GM21529 (cell line): ENCODE results near the gene RNF227.

ENCODE experiments used
- ATAC-seq: cut with Tn5 transposase; IDR thresholded peaks from one replicate; pipeline ENCODE4 v1.9.1; 2021; ENCODE audit not compliant: unreplicated experiment

Gene RNF227

DNA sequence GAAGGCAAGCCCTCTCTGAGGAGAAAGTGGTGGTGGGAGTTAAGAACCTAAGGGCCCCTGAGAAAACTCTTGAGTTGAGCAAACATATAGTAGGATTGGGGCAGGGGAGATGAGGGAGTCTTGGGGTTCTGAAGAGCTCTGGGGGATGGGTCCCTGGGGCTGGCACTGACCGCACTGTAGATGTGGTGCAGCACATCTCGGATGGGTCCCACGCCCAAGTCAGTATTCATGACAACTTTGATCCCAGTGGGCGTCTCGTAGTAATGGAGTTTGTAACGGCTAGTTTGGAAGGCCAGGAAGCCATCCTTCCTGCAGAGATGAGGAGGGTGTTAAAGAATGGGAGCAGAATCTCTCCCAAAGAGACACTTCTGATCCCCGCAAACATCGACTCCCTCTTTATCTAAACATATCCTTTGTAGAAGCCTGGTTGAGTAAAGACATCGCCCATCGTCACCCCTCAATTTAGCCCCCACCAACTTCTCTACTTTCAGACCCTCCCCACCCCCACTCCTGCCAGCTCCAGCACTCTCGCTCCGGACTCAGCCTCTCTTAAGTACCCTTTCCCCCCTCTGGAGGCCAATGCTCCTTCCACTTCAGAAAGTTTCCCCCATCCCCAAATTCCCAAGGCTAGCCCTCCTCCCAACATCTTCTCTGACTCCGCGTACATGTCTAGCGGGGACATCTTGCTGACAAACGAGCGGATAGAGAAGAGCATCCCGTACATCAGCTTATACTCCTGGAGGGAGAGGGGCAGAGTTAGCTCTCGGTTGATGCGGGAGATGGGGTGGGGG, 14.9 kb upstream of the RNF227 start:
- ATAC-seq: no peak

DNA sequence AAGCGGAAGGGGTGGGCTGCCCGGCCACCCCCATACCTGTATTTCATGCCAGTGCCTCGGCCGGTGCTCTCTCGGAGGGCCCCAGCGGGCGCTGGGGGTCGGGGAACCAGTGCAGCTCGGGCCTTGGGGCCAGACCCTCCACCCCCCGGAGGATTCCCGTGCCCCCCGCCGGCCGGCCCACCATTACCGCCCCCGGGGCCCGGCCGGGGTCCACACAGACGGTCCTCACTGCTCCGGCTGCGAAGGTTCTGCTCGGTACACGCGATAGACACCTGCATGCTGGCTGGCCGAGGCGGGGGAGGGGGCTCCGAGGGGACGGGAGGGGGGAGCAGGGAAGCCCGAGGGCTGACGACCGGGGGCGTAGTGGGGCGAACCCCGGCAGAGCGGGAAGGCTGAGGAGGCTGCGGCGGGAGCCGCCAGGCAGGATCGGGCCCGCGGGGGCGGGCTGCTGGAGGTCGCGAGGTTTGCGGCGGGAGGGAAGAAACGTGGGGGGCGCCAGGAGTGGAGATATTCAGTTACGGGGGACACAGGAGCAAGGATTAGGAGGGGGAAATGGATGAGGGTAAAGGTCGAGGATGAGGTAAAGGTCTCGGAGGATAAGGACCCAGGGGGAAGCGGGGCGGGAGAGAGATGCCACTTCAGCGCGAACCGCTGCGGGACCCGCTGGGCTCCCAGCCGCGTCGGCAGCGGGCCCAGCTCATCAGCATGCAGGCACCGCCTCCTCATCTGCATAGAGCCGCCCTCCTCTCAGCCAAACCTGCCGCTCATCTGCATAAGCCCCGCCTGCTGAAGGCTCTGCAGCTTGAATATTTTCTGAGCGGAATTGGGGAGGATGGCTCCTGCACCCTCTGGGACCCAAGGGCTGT, 13.3 kb upstream of the RNF227 start, which contains the start of gene KCNAB3:
Gene KCNAB3, minus strand, starts transcription at position 699 of the 866 bp plus-strand sequence. Its CDS starts 421 bp downstream, at position 278.
- ATAC-seq: peak; percentile 39

DNA sequence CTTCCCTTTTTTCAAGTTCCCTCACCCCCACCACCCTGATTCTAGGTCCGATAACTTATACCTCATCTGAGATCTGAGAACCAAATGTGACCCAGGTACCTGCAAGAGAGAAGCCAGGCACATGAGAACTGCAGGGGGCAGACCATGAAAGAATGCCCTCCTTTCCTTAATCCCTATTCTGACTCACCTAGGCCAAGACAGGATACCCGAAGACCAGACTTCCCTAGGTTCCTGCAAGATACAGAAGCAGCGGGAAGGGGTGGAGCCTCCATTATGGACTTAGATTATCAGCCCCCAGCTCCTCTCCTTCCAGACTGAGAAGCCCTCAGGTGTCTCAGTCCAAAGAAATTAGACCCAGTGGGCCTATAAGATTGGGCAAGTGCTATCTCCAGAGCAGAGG, 11.5 kb upstream of the RNF227 start:
- ATAC-seq: no peak

DNA sequence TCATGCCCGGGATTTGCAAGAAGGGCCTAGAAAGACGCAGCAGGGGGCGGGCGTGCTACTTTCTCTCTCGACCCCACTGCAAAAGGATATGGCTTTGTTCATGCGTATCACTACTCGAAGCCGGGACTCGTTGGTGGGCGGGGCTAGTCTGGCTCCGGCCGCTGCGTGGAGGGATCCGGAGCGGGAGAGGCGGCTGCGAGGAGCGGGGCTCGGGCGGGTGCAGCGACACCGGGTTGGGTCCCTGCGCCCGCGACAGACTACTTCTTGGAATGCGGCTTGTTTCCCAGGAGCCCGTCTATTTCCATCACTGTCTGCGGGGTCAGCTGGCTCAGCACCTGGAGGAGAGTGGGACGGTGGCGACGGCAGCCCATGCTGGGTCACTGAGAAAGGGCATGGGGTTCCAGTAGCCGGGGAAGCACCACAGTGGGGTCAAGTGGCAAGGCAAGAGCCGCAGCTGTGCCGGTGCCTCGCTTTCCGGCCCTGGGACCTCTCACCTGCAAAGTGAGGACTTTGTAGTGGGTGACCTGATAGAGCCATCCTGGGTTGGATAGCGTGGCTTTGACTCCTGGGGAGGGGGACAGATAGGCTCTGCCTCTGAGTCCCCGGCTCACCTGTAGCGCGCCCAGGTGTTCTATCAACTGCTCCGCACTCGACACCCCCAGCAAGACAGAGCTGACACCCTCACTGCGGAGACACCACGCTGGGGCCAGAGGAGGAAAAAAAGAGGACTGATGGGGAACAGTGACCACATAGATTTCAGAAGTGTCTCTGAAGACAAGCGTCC, 6.9 kb upstream of the RNF227 start:
- no peak for ATAC-seq

DNA sequence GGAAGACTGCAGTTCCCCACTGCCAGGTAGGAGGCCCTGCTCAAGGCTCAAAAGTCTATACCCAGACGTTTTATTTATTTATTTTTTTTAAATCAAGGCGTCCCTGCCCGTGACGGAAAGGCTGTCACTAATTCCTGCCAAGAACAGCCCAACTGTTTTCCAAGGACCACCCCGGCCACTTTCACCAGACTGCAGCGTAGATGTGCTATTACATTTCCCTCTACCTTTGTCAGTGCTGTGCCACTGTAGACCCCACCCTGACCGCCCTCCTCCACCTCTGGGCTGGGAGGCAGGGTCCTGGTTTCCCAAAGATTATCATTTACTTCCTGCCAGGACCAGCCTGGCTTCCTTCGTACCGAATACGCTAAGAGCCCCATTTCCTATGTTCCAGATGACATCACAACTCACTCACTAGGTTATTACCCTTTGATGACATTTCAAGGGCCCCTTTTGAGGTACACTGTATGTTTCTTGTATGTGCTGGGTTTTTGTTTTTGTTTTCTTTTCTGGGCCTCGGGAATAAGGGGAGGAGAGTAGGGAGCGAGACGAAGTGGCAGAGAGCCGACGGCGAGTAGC, 6.3 kb upstream of the RNF227 start:
- ATAC-seq: no peak

DNA sequence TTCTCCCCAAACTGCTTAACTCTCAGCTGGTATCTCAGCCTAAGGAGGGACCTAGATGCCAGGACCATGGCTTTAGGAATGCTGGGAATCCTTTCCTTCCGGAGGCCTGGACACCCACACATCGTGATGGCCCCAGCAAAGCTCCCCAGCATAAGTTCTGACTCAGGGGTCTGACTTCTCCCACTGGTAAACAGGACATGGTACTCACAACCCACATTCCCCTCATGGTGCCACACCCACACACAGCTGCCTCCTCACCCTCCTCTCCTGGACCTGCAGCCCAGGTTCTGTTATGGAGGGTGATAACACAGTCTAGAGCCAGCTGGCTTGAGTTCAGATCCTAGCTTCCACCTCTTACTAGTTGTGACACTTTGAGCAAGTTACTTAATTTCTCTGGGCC, 719 bp upstream of the RNF227 start:
- ATAC-seq: no peak

DNA sequence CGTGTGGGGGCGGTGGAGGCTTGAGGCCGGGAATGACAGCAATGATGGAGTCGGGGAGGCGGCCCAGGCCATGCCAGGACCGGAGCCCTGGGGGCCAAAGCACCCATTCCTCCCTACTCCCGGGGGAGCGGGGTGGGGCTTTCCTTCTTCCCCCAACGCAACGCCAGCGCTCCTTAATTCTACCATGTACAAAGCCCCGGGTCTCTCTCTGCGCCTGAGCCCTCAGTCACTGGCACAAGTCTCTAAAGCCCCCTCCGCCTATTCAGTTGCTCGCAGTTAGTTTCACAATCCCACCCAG, 245 bp upstream of the RNF227 start:
- ATAC-seq: no peak

DNA sequence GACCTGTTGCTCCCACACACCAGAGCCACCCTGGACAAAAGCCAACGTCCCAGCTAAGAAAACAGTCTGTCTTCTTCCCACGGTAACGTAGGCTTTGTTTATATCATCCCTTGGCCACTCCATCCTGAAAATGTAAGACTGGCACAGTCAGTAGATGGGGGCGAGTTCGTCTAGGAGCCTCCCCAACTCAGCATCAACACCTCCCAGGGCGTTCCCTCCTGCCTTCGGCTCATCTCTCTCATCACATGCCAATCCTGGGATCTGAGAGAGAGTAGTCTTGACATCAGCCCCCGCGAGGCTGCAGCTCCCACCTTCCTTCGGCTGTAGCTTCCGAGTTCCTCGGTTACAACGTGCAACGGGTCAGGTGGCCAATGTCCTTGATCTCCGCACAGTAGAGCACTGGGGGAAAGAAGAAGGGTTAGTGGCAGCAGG, 894 bp downstream of the RNF227 start:
- ATAC-seq: peak; percentile 41

DNA sequence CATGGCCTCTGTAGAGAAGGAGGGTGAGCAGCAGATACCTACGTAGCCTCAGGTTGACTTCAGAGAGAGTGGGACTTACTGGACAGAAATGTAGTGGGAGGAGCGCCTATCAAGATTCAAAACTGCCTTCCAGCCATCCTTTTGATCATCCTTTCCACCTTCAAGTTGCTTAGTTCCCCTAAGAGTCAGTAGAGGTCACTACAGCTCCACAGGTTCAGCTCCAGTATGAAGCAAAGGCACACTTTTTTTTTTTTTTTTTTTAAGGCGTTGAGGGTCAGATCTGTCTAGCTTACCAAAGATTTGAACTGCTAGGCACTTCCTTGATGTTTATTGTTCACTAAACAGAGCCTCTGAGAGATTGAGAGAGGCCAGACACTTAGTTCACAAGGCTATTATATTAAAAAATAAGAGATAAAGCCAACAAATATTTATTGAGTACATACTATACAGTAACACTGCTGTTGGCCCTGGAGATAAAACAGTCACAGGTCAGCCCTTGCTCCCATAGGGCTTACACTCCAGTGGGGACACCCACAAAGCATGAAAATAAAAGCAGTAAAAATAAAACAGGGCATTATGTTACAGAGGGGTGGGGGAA, 3.1 kb downstream of the RNF227 start:
- ATAC-seq: no peak

DNA sequence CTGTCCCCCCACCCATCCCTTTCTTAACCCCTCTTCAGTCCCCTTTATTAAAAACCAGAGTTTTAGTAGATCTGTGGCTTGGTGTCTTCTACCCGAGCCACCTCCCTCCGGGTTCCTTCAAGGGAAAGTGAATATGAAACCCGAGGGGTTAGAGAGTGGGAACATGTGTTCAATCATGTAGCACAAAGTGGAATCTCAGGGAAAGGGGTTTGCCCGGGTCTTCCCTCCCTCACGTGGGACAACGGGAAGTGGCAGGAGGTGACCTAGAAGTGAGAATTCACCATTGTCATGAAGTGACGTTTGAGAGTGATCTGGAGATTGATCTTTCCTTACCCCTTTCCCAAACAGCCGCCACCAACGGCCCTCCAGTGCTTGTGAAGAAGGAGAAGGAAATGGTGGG, 5.0 kb downstream of the RNF227 start:
- ATAC-seq: no peak

DNA sequence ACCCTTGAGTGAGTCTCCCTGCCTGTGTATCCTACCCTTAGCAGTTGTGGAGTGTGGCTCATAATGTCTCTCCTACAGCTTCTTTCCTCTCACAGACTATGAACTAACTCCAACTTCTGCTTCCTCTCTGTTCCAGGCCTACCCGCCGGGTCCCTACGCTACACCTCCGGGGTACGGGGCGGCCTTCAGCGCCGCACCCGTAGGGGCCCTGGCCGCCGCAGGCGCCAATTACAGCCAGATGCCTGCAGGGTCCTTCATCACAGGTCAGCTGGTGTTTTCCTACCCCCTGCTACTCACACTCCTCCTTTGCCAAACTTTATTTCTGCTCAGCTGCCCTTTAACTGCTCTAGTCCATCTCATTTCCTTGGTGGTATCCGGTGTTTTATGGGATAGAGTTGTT, 5.4 kb downstream of the RNF227 start:
- no peak for ATAC-seq

DNA sequence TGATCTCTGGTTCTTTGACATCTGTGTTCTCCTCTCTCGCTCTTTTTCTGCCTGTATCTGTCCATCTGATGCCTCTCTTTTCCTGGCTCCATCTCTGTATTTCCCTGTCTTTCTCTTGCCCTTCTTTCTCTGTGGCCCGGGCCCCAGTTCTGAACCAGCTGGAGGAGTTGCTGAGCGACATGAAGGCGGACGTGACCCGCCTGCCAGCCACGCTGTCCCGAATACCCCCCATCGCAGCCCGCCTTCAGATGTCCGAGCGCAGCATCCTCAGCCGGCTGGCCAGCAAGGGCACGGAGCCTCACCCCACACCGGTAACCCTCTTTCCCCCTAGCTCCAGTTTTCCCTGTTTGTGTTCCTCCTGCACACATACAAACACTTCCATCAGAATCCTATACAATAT, 5.8 kb downstream of the RNF227 start:
- ATAC-seq: no peak

DNA sequence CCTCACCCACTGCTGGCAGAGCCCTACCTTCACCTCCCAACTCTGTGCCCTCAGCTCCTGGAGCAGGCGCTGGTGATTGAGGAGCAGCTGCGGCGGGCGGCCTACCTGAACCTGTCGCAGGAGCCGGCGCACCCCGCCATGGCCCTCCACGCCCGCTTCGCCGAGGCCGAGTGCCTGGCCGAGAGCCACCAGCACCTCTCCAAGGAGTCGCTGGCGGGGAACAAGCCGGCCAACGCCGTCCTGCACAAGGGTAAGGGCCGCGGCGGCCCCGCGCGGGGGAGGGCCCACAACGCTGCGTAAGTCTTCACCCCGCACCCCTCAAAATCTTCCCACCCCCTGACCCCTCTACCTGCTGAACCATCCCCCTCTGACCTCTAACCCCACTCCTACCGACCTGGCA, 7.0 kb downstream of the RNF227 start:
- no peak for ATAC-seq

DNA sequence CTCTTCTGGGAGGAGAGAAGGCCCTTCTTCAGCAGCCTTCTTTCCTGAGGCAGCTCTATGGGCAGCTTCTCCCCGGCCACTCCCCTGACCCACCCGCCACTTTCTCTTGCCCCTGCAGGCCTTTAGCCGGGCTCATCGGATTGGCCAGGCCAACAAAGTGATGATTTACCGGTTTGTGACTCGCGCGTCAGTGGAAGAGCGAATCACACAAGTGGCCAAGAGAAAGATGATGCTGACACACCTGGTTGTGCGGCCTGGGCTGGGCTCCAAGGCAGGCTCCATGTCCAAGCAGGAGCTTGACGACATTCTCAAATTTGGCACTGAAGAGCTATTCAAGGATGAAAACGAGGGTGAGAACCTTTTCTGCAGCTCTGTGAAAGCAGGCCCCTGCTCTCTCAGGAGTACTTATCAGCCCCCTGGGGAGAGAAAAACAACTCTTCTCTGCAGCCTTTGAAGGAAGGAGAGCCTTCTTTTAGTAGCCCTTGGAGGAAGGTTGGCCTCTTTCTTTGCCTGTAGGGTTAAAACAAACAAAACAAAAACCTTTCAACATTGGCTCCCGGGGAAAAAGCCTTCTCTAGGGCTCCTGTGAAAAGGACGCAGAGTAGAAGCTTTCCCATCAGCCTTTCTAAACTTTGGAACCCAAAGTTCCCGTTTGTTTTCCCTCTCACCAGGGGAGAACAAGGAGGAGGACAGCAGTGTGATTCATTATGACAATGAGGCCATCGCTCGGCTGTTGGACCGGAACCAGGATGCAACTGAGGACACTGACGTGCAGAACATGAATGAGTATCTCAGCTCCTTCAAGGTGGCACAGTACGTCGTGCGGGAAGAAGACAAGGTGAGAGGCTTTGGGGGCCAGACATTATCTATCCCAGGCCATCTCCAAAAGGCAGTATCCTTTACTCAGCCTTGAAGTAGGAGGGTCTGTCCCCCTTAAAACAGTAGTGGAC, 12.7 kb downstream of the RNF227 start:
- no peak for ATAC-seq

DNA sequence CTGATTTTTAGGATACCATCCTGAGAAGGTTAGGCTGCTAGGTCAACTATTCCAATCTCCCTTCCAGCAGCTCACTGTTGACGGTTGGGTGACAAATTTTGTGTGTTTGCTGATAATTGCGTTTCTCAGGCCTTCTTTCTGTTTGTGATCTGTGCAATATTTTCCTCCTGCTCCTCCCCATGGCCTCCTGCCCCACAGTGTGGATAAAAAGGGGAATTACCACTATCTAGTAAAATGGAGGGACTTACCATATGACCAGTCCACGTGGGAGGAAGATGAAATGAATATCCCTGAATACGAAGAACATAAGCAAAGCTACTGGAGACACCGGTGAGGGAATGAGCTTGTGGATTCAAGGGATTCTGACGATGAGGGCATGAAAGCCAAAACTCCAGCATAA, 18.3 kb downstream of the RNF227 start:
- ATAC-seq: no peak

DNA sequence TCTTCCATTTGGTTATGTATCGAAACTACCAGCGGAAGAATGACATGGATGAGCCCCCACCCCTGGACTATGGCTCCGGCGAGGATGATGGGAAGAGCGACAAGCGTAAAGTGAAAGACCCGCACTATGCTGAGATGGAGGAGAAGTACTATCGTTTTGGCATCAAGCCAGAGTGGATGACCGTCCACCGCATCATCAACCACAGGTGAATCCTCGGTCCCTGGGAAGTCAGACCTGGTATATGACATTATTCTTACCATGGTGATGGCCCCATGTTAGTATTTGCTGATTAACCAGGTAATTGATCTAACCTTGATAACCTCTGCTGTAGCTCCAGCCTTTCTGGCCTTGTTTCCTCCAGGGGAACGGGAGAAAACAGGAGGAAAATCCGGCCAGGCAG, 19.0 kb downstream of the RNF227 start:
- ATAC-seq: no peak

DNA sequence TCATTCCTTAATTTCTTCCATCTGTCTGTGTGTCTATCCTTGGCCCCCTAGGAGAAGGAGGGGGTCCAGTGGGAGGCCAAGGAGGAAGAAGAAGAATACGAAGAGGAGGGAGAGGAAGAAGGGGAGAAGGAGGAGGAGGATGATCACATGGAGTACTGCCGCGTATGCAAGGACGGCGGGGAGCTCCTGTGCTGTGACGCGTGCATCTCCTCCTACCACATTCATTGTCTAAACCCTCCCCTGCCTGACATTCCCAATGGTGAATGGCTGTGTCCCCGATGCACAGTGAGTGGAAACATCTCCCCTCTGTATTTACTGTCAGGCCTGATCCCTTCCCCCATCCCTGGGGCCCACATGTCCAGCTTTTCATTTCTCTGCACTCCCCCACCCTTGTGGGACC, 21.2 kb downstream of the RNF227 start:
- no peak for ATAC-seq

DNA sequence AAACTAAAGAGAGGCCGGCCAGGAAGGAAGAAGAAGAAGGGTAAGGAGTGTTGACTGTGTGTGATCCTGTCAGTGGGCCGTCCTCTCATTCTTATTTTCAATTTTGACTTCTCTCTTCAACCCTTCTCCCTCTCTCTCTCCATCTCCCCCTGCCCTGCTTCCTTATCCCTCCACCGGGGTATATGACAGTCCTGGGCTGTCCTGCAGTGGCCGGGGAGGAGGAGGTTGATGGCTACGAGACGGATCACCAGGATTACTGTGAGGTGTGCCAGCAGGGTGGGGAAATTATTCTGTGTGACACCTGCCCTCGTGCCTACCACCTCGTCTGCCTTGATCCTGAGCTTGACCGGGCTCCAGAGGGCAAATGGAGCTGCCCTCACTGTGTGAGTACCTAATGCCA, 21.9 kb downstream of the RNF227 start:
- ATAC-seq: no peak

DNA sequence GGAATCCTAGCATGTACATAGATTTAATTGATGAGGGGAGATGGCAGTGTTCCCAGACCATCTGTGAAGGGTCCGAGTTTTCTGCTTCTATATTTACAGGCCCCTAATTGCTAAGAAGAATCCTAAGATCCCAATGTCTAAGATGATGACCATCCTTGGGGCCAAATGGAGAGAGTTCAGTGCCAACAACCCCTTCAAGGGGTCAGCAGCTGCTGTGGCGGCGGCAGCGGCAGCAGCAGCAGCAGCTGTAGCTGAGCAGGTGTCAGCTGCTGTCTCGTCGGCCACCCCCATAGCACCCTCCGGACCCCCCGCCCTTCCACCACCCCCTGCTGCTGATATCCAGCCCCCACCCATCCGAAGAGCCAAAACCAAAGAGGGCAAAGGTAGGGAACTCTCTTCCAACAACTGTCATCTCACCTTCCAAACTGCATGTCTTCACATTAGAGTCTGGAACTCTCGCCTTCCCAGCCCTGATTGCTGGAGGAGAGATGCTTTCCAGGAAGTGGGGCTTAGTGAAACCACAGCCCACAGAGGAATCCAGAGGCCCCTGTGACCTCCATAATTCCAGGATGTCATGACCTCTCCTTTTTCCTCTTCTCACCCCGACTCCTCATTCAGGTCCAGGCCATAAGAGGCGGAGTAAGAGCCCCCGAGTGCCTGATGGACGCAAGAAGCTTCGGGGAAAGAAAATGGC, 22.8 kb downstream of the RNF227 start:
- no peak for ATAC-seq
